Measurements from ENCODE around the gene PHTF2. TPM values are rescaled to one million over a fixed set of nuclear protein-coding genes. Genes with fewer than 3 reads are reported as not detected.
A peak's percentile ranks its signal among the peaks of the same experiment; 100 is the strongest.

Gene PHTF2
- total and polyA plus RNA-seq, 2 experiments from 2014 or later = 22.0 to 29.9 TPM

DNA sequence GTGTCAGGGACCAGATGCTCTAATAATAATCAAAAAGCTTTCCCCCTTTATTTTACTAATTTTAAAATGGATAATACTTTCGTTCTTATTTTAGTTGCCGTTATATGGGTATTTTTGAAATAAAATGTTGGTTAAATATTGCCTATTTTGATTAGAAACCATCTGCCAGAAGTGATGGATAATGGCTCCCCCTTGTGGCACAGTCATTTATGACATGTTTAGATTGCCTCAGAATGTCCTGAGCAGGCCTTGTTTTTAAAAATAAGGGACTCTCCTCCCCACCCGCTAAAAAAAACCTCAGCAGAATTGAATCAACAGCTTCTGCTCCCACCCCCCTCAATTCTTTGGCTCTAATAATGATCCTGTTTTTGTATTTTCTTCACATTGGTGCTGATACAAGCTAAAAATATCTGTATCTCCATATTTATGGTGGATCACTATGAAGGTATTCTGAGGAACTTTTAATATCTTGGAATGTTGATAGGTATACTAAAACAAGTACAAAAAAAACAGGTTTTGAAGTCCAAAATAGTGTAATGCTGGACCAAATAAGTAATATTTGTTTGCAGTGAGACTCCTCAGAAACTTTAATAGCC is 39.2 kb upstream of the PHTF2 start:
- no peaks in the 10 kb centered on the region for H3K9me3 ChIP-seq (ENCODE audit: low read depth)
- peaks cover 82% of the 10 kb centered on the region for H3K79me2 ChIP-seq (ENCODE audit: insufficient read depth)
- no peaks in the 10 kb centered on the region for H3K9me2 ChIP-seq (ENCODE audit: insufficient read depth)
- peak overlapping the region; percentile 50; the same call in 1 of the 2 replicates for H3K4me3 ChIP-seq
- peak overlapping the region; percentile 18; the same call in 1 of the 2 replicates for H3K9ac ChIP-seq
- H3F3A ChIP-seq (ENCODE audit: insufficient read depth) = peaks cover 10% of the 10 kb centered on the region
- TF ChIP-seq EZH2phosphoT487 (IDR thresholded peaks at IDR 0.05; ENCODE audit: insufficient read depth, low read depth) (no peak), EZH2 (IDR thresholded peaks at IDR 0.05; ENCODE audit: insufficient read depth, poor library complexity, severe bottlenecking) (no peak)
- H3K36me3 ChIP-seq (ENCODE audit: low read depth) = no peaks in the 10 kb centered on the region
- in situ Hi-C loops (cut with MboI) = loop anchor here (10.0 kb wide), 1 partner anchor 95 kb away; no protein-coding TSS in a partner anchor
- peak overlapping the region; percentile 61; the same call in 1 of the 2 replicates for H2AFZ ChIP-seq
- no peak overlapping the region for H3K27ac ChIP-seq
- WGBS, 2 experiments (ENCODE audit: low coverage in 1 of 2, low lambda C conversion rate in 2 of 2, missing lambda C conversion rate in 2 of 2) = 2 to 5% methylated on average over 3 of the region's 3 CpGs
- no peaks in the 10 kb centered on the region for H3K27me3 ChIP-seq (replicated peaks; ENCODE audit: insufficient read depth)
- H3K4me2 ChIP-seq (ENCODE audit: unreplicated experiment) = peak overlapping the region; percentile 49
- H4K20me1 ChIP-seq (ENCODE audit: insufficient read depth) = no peaks in the 10 kb centered on the region
- peak; percentile 62 for DNase-seq
- peaks cover 19% of the 10 kb centered on the region; the same call in 1 of the 2 replicates for H3K4me1 ChIP-seq (ENCODE audit: insufficient read depth)

DNA sequence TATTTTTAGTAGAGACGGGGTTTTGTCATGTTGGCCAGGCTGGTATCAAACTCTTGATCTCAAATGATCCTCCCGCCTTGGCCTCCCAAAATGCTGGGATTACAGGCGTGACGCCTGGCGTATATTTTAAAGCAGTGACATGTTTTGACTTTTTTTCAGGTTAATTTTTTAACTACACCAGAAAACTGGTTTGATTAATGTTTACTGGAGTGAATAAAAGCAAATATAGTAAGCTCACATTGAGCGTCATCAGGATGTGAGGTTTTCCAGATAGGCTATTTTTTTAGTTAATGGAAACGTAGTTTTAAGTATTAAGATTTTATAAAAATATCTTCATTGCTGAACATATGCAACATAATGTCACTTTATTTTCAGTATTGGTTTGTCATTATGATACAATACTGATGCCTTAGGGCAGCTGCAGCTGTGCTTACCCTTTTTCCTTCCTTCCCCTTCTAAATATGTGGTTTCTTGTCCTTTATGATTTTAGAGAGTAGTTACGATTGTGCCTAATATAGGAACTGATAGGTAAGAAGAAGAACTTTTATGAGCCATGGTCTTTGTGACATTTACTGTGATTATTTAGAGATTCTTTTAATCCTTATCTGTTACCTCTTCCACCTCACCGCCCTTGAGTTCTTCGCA is 37.6 kb upstream of the PHTF2 start:
- Histone ChIP-seq H3K9ac (no peak overlapping the region), H3K9me2 (ENCODE audit: insufficient read depth) (no peaks in the 10 kb centered on the region), H3K36me3 (ENCODE audit: low read depth) (no peaks in the 10 kb centered on the region), H3K4me1 (ENCODE audit: insufficient read depth) (peaks cover 22% of the 10 kb centered on the region; the same call in 1 of the 2 replicates), H2AFZ (no peak overlapping the region), H3F3A (ENCODE audit: insufficient read depth) (peaks cover 10% of the 10 kb centered on the region), H3K4me2 (ENCODE audit: unreplicated experiment) (no peak overlapping the region), H3K79me2 (ENCODE audit: insufficient read depth) (peaks cover 81% of the 10 kb centered on the region), H3K9me3 (ENCODE audit: low read depth) (no peaks in the 10 kb centered on the region), H3K27me3 (replicated peaks; ENCODE audit: insufficient read depth) (no peaks in the 10 kb centered on the region), H3K27ac (no peak overlapping the region), H3K4me3 (no peak overlapping the region), H4K20me1 (ENCODE audit: insufficient read depth) (no peaks in the 10 kb centered on the region)
- no peak for DNase-seq
- in situ Hi-C loops (cut with MboI) = no loop called here
- WGBS, 2 experiments (ENCODE audit: low coverage in 1 of 2, low lambda C conversion rate in 2 of 2, missing lambda C conversion rate in 2 of 2) = 90 to 92% methylated on average over 10 of the region's 10 CpGs
- no peak for TF ChIP-seq EZH2phosphoT487 (IDR thresholded peaks at IDR 0.05; ENCODE audit: insufficient read depth, low read depth)
- no peak for TF ChIP-seq EZH2 (IDR thresholded peaks at IDR 0.05; ENCODE audit: insufficient read depth, poor library complexity, severe bottlenecking)

DNA sequence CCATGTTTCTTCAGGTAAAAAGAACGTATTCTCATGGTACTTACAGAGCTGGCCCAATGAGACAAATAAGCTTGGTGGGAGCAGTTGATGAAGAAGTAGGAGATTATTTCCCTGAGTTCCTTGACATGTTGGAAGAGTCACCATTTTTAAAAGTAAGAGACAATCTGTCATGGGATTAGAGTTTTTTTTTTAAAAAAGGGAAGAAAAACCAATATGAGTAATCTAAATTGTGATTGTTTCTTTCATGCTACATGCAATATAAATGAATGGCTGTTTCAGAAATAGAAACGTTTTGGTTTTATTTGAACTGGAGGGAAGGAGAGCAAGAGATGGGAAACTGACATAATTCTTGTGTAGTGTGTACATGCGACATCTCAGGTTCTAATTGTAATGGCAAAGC is 33.1 kb upstream of the PHTF2 start:
- Histone ChIP-seq H3K4me3 (no peak overlapping the region), H3K27me3 (replicated peaks; ENCODE audit: insufficient read depth) (no peaks in the 10 kb centered on the region), H3K4me2 (ENCODE audit: unreplicated experiment) (no peak overlapping the region), H3F3A (ENCODE audit: insufficient read depth) (no peaks in the 10 kb centered on the region), H3K9ac (no peak overlapping the region), H3K4me1 (ENCODE audit: insufficient read depth) (peaks cover 13% of the 10 kb centered on the region; the same call in 1 of the 2 replicates), H3K9me3 (ENCODE audit: low read depth) (no peaks in the 10 kb centered on the region), H3K27ac (no peak overlapping the region), H2AFZ (no peak overlapping the region), H3K9me2 (ENCODE audit: insufficient read depth) (no peaks in the 10 kb centered on the region), H4K20me1 (ENCODE audit: insufficient read depth) (no peaks in the 10 kb centered on the region), H3K36me3 (ENCODE audit: low read depth) (peaks cover 11% of the 10 kb centered on the region; the same call in 1 of the 2 replicates), H3K79me2 (ENCODE audit: insufficient read depth) (peaks cover 64% of the 10 kb centered on the region)
- WGBS, 2 experiments (ENCODE audit: low coverage in 1 of 2, low lambda C conversion rate in 2 of 2, missing lambda C conversion rate in 2 of 2) = 94 to 98% methylated on average over 3 of the region's 3 CpGs
- no peak for DNase-seq
- in situ Hi-C loops (cut with MboI) = no loop called here
- TF ChIP-seq EZH2 (IDR thresholded peaks at IDR 0.05; ENCODE audit: insufficient read depth, poor library complexity, severe bottlenecking) (no peak), EZH2phosphoT487 (IDR thresholded peaks at IDR 0.05; ENCODE audit: insufficient read depth, low read depth) (no peak)

DNA sequence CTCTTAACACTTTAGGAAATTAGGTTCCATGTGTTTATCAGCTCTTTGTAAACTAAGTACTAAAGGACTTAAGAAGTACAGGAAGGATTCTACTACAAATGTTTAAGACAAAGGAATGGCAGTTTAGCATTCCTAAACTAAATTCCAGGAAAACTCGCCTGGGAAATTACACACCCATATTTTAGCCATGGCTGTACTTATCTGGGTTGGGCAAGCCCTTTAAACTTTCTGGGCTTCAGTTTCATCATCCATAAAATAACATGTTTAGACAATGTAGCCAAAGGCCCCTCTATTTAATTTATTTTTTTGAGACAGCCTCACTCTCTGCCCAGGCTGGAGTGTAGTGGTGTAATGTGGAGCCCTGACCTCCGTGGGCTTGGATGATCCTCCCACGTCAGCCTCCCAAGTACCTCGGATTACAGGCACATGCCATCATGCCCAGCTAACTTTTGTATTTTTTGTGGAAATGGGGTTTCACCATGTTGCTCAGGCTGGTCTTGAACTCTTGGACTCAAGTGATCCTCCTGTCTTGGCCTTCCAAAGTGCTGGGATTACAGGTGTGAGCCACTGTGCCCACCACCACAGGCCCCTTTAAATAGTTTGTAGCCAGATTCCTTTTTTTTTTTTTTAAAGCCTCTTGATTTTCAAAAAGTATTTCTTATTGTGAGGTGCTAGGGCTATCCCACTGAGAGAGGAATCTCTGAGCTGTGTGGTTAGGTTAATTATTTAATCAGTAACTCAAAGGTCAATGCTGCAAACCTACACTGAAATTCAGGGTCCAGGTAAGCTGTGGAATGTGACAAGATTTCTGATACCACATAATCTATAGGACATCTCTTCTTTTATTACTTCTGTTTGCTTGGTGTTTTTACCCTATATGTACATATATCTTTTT is 32.4 kb upstream of the PHTF2 start:
- no peak for TF ChIP-seq EZH2phosphoT487 (IDR thresholded peaks at IDR 0.05; ENCODE audit: insufficient read depth, low read depth)
- no peak for TF ChIP-seq EZH2 (IDR thresholded peaks at IDR 0.05; ENCODE audit: insufficient read depth, poor library complexity, severe bottlenecking)
- Histone ChIP-seq H3K4me3 (no peak overlapping the region), H3K4me2 (ENCODE audit: unreplicated experiment) (no peak overlapping the region), H3K27ac (no peak overlapping the region), H3K4me1 (ENCODE audit: insufficient read depth) (peaks cover 13% of the 10 kb centered on the region; the same call in 1 of the 2 replicates), H3K9me2 (ENCODE audit: insufficient read depth) (no peaks in the 10 kb centered on the region), H4K20me1 (ENCODE audit: insufficient read depth) (no peaks in the 10 kb centered on the region), H3K79me2 (ENCODE audit: insufficient read depth) (peaks cover 57% of the 10 kb centered on the region), H3K9ac (no peak overlapping the region), H3K27me3 (replicated peaks; ENCODE audit: insufficient read depth) (no peaks in the 10 kb centered on the region), H2AFZ (no peak overlapping the region), H3F3A (ENCODE audit: insufficient read depth) (no peaks in the 10 kb centered on the region), H3K36me3 (ENCODE audit: low read depth) (peaks cover 11% of the 10 kb centered on the region; the same call in 1 of the 2 replicates), H3K9me3 (ENCODE audit: low read depth) (no peaks in the 10 kb centered on the region)
- no peak for DNase-seq
- in situ Hi-C loops (cut with MboI) = no loop called here
- WGBS, 2 experiments (ENCODE audit: low coverage in 1 of 2, low lambda C conversion rate in 2 of 2, missing lambda C conversion rate in 2 of 2) = 92 to 99% methylated on average over 4 of the region's 4 CpGs
